HG03558 (cell line): ENCODE measurements around the gene JMJD7.

Source experiments
- ATAC-seq: cut with Tn5 transposase; IDR thresholded peaks from one replicate; pipeline ENCODE4 v1.9.1; 2021; ENCODE audit warnings: moderate number of reproducible peaks; ENCODE audit not compliant: unreplicated experiment; ENCODE audit errors: extremely low read depth

JMJD7 gene

DNA sequence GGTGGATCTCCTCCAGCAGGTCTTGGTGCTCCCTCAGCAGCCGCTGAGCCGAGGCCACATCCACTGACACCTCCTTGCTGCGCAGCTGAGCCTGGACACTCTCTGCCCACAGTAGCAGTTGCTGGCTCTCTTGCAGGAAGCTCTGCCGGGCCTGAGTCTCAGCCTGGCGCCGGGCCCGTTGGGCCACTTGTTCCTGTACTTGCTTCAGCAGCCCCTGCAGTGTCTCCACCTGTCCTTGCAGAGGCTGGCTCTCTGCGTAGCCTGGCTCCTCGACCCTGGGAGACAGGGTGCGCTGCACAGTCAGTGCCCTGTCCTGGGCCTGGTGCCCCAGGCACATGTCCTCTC lies 50.4 kb downstream of the JMJD7 start:
- no peak for ATAC-seq

DNA sequence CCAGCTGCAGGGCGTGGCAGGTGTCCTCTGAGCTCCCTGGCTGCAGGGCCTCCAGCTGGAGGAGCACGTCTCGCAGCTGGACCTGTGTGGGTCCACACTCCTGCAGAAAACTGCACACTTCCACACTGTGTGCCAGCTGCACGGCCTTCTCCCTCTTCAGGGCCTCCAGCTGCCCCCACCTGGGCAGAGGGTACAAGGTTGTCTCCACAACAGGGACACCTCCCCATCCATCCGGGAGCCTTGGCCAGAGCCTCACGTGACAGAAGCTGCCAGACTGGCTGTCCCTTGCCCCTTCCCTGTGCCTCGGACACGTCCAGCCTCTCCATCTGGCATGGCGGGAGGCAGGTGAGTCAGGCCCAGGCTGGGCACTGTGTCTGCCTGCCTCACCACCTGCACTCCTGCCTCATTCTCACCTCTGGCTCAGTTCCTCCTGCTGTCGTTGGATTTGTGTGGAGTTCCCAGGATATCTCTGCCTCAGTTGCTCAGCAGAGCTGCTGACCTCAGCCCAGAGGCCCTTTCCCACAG lies 51.5 kb downstream of the JMJD7 start:
- ATAC-seq = no peak

GRCh38 chr15:41880156-41880877 lies 52.4 kb downstream of the JMJD7 start:
- no peak for ATAC-seq

DNA sequence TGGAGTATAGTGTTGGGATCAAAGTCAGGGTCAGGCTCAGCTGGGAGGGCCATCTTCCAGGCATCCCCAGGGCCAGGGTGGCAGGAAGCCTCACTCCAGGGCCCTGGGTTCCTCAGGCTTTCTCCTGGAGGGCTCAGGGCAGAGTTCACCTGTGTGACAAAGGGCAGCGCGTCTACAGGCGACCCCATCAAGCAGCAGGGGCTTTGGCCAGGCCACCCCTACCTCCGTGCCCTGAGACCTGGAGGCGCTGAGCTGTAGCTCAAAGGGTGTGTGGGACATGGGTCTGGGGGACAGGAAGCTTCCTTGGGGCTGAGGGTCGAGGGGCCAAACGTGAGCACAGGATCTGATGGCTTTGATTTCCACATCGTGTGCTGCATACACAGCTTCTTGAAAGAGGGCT lies 53.2 kb downstream of the JMJD7 start:
- no peak for ATAC-seq

DNA sequence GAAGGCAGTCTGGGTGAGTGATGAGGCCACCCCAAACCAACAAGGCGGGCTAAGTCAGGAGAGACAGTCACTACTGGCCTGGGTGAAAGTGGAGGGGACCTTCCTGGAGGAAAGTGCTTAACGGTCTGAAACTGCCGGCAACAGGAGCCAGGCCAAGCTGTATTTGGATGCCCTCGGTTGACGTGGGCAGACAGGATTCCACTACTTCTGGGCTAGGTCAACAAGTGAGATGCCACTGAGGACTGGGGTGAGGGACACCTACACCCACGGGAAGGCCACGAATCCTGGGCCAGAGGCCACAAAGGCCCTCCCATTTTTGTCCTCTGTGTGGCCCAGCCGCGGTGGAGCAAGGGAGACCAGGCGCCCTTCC lies 53.6 kb downstream of the JMJD7 start:
- ATAC-seq = no peak

DNA sequence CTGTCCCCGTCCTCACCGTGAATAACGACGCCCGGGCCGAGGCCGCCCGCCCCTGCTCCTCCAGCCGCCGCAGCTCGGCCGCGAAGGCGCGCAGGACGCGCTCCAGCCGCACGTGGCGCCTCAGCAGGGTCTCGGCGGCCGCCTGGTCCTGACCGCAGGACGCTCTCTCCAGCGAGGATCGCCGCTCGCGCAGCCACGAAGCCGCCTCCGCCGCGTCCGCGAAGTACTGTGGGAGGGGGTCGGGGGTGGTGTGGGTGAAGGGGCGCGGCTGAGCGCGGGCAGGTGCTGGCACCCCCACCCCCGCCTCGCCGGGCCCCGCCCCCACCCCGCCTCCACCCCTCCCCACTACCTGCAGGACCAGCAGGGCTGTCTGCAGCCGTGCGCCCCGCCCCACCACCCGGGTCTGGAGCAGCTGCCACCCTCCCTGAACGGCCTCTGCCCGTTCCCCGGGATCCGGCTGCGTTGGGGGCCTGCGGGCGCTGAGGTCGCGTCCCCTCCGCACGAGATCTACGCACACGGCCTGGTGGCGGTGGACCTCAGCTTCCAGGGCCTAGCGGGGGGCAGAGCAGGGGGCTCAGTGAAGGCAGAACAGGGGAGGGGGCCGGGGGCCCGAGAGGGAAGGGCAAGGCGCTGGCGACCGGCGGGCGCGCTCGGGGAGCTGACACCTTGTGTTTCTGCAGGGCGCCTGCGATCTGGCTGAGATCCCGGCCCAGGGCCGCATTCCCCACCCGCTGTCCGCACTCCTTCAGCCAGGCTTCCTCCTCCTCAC lies 54.2 kb downstream of the JMJD7 start:
- ATAC-seq = no peak

DNA sequence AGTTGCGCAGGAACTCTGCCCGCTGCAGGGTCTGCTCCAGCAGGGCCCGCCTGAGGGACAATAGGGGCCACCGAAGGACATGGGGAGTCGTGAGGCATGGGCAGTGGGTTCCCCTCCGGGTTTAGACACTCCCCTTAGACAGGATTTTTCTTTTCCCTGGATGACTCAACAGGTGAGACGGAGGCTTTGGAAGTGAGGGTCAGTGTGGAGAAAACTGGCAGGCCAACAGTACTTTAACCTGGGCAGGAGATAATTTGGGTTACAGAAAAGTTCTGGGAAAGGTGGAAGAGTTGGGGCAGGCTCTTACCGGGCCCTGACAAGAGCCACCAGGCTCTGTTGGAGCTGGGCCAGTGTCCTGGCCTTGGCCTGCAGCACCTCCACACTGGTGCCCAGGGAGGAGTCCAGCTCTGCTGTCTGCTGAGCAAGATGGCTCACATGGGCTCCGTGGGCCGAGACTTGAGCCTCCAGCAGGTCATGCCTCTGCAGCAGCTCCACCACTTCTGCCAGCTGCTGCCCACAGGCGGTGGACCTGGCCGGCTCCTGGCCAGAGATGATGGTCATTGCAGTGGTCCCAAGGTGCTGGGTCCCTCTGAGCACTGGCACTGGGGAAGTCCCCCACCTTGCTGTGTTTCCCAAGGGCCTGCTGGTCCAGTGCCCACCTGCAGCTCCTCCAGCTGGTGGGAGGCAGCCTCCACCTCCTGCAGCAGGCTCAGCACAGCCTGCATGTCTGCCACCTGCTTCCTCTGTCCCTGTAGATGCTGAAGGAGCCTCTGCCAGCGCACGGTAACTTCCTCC lies 55.0 kb downstream of the JMJD7 start:
- no peak for ATAC-seq

DNA sequence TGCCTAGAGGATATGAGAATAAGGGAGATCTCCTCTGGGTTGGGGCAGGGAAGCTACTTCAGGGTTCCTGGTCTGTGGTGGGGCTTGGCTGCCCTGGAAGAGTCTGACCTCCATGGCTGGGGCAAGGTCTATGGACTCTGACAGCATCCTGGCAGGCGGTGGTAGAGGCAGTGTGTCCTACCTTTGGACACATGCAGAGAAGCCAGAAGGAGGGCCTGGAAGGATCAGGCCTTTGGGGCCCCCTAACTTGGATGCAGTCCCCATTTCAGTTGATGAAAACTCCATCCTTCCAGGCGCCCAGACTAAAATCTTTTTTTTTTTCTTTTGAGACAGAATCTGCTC lies 55.6 kb downstream of the JMJD7 start:
- ATAC-seq = no peak

GRCh38 chr15:41884458-41884857 lies 56.6 kb downstream of the JMJD7 start:
- no peak for ATAC-seq

DNA sequence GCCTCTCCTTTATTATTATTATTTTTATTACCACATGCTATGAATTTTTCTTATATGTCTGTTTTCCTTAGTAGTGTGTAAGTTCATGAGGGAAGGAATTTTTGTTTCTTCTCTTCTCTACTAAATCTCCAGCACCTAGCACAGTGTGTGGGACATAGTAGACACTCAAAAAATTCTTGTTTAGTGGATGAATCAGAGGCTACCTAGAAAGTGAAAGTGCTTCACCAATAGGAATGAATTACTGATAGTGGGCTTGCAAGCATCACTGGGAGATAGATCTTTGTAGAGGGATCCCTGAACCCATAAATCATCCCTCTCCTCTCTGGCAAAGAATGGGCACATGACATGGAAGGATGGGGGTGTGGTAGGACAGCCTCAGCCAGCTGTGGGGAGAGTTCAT lies 57.4 kb downstream of the JMJD7 start:
- no peak for ATAC-seq

GRCh38 chr15:41885841-41886240 lies 57.9 kb downstream of the JMJD7 start:
- no peak for ATAC-seq

- ATAC-seq = no peak
Observed at GRCh38 chr15:41886741-41887140, 58.8 kb downstream of the JMJD7 start.

- ATAC-seq = no peak
Observed at GRCh38 chr15:41887161-41887560, 59.3 kb downstream of the JMJD7 start.
